Measurements from ENCODE around the gene ERICH6.
A peak's percentile ranks its signal among the peaks of the same experiment; 100 is the strongest.
"Not testable (repeated sequence)": the region's sequence is repeated elsewhere in the genome, so short reads cannot be mapped to it uniquely, and the experiment has no call there.

Gene ERICH6

DNA sequence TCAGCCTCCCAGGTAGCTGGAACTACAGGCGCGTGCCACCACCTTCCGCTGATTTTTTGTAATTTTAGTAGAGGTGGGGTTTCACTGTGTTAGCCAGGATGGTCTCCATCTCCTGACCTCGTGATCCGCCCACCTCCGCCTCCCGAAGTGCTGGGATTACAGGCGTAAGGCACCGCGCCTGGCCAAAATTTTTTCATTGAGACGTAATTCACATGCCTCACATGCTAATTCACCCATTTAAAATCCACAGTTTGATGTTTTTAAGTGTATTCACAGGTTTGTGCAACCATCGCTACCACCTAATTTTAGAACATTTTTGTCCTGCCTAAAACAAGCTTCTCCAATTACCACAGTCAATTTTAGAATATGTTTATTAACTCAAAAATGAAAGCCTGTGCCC is 63.5 kb downstream of the ERICH6 start:
- Histone ChIP-seq H3K27ac (ENCODE audit: low read depth in 2 of 2, low read length in 2 of 2) (no peak overlapping the region), H3K4me1 (ENCODE audit: control insufficient read depth in 2 of 2, insufficient read depth in 2 of 2, low read length in 2 of 2) (no peaks in the 10 kb centered on the region), H3K27me3 (ENCODE audit: control insufficient read depth in 2 of 2, insufficient read depth in 2 of 2, low read length in 2 of 2) (no peaks in the 10 kb centered on the region), H3K9me3 (ENCODE audit: control insufficient read depth in 2 of 2, low read length in 2 of 2) (no peaks in the 10 kb centered on the region), H3K9ac (ENCODE audit: low read depth in 1 of 2, low read length in 2 of 2) (no peak overlapping the region), H3K36me3 (ENCODE audit: control insufficient read depth in 2 of 2, insufficient read depth in 2 of 2, low read length in 2 of 2) (no peaks in the 10 kb centered on the region), H3K4me3 (ENCODE audit: low read length in 2 of 2) (no peak overlapping the region)

- no peaks in the 10 kb centered on the region for H3K27me3 ChIP-seq (ENCODE audit: control insufficient read depth in 2 of 2, insufficient read depth in 2 of 2, low read length in 2 of 2)
- no peaks in the 10 kb centered on the region for H3K4me1 ChIP-seq (ENCODE audit: control insufficient read depth in 2 of 2, insufficient read depth in 2 of 2, low read length in 2 of 2)
- no peak overlapping the region for H3K4me3 ChIP-seq (ENCODE audit: low read length in 2 of 2)
- no peaks in the 10 kb centered on the region for H3K36me3 ChIP-seq (ENCODE audit: control insufficient read depth in 2 of 2, insufficient read depth in 2 of 2, low read length in 2 of 2)
- no peak overlapping the region for H3K9ac ChIP-seq (ENCODE audit: low read depth in 1 of 2, low read length in 2 of 2)
- H3K27ac ChIP-seq (ENCODE audit: low read depth in 2 of 2, low read length in 2 of 2), result no peak overlapping the region
- H3K9me3 ChIP-seq (ENCODE audit: control insufficient read depth in 2 of 2, low read length in 2 of 2), result no peaks in the 10 kb centered on the region
Measured at GRCh38 chr3:150639262-150639661, 64.5 kb downstream of the ERICH6 start.

DNA sequence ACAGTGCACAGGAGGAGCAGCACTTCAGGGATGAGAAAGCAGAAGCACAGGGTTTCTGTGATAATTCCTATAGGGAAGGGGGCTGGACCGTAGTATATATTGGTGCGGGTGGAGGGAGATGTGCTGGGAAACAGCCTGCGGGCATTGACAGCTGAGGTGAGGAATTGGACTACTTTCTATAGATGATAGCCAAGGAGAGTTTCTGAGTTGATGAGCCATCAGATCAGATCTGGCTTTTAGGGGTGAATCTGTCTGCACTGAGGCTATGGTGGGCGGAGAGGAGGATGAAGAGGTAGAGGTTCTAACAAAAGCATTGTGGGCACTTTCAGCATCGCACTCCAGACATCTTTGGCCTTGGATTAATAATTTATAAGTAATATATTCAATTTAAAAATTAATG is 67.5 kb downstream of the ERICH6 start:
- Histone ChIP-seq H3K27me3 (ENCODE audit: control insufficient read depth in 2 of 2, insufficient read depth in 2 of 2, low read length in 2 of 2) (no peaks in the 10 kb centered on the region), H3K9me3 (ENCODE audit: control insufficient read depth in 2 of 2, low read length in 2 of 2) (no peaks in the 10 kb centered on the region), H3K36me3 (ENCODE audit: control insufficient read depth in 2 of 2, insufficient read depth in 2 of 2, low read length in 2 of 2) (peaks cover under 1 to 5% of the 10 kb centered on the region in 2 donors), H3K9ac (ENCODE audit: low read depth in 1 of 2, low read length in 2 of 2) (no peak overlapping the region), H3K27ac (ENCODE audit: low read depth in 2 of 2, low read length in 2 of 2) (no peak overlapping the region), H3K4me3 (ENCODE audit: low read length in 2 of 2) (no peak overlapping the region), H3K4me1 (ENCODE audit: control insufficient read depth in 2 of 2, insufficient read depth in 2 of 2, low read length in 2 of 2) (no peaks in the 10 kb centered on the region)

GRCh38 chr3:150635526-150635925 is 68.2 kb downstream of the ERICH6 start:
- Histone ChIP-seq H3K9ac (ENCODE audit: low read depth in 1 of 2, low read length in 2 of 2) (no peak overlapping the region), H3K4me1 (ENCODE audit: control insufficient read depth in 2 of 2, insufficient read depth in 2 of 2, low read length in 2 of 2) (no peaks in the 10 kb centered on the region), H3K4me3 (ENCODE audit: low read length in 2 of 2) (no peak overlapping the region), H3K36me3 (ENCODE audit: control insufficient read depth in 2 of 2, insufficient read depth in 2 of 2, low read length in 2 of 2) (peaks cover 5 to 7% of the 10 kb centered on the region in 2 donors), H3K27me3 (ENCODE audit: control insufficient read depth in 2 of 2, insufficient read depth in 2 of 2, low read length in 2 of 2) (no peaks in the 10 kb centered on the region), H3K27ac (ENCODE audit: low read depth in 2 of 2, low read length in 2 of 2) (peak overlapping the region in 1 of 2 donors; percentile 35), H3K9me3 (ENCODE audit: control insufficient read depth in 2 of 2, low read length in 2 of 2) (no peaks in the 10 kb centered on the region)

- Histone ChIP-seq H3K27ac (ENCODE audit: low read depth in 2 of 2, low read length in 2 of 2) (no peak overlapping the region), H3K9ac (ENCODE audit: low read depth in 1 of 2, low read length in 2 of 2) (no peak overlapping the region), H3K4me1 (ENCODE audit: control insufficient read depth in 2 of 2, insufficient read depth in 2 of 2, low read length in 2 of 2) (no peaks in the 10 kb centered on the region), H3K9me3 (ENCODE audit: control insufficient read depth in 2 of 2, low read length in 2 of 2) (no peaks in the 10 kb centered on the region), H3K4me3 (ENCODE audit: low read length in 2 of 2) (no peak overlapping the region), H3K27me3 (ENCODE audit: control insufficient read depth in 2 of 2, insufficient read depth in 2 of 2, low read length in 2 of 2) (no peaks in the 10 kb centered on the region), H3K36me3 (ENCODE audit: control insufficient read depth in 2 of 2, insufficient read depth in 2 of 2, low read length in 2 of 2) (peaks cover 7 to 8% of the 10 kb centered on the region in 2 donors)
Measured at GRCh38 chr3:150635076-150635475, 68.6 kb downstream of the ERICH6 start.

DNA sequence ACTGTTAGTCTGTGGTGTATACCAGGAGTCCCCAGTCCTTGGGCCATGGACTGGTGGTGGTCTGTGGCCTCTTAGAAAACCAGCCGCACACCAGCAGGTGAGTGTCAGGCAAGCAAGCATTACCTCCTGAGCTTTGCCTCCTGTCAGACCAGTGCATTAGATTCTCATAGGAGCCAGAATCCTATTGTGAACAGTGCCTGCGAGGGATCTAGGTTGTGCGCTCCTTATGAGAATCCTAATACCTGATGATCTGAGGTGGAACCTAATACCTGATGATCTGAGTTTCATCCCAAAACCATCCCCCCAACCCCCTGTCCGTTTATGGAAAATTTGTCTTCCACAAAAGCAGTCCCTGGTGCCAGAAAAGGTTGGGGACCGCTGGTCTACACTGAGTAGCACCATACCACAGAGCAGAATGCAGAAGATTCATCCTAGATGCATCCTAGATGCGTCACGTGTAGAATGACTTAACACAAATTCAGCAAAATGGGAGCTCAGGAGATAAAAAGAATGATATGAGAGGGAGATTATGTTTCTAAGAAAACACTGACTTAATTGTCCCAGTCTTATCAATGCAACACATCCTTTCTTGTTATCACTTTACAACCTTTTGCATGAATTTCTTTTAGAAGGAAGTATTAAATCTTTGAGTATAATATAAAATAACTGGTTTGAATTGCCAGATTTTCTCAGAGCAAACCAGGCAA is 72.1 kb downstream of the ERICH6 start:
- Histone ChIP-seq H3K27ac (ENCODE audit: low read depth in 2 of 2, low read length in 2 of 2) (no peak overlapping the region), H3K9me3 (ENCODE audit: control insufficient read depth in 2 of 2, low read length in 2 of 2) (no peaks in the 10 kb centered on the region), H3K27me3 (ENCODE audit: control insufficient read depth in 2 of 2, insufficient read depth in 2 of 2, low read length in 2 of 2) (no peaks in the 10 kb centered on the region), H3K4me1 (ENCODE audit: control insufficient read depth in 2 of 2, insufficient read depth in 2 of 2, low read length in 2 of 2) (no peaks in the 10 kb centered on the region), H3K36me3 (ENCODE audit: control insufficient read depth in 2 of 2, insufficient read depth in 2 of 2, low read length in 2 of 2) (peaks cover 18 to 19% of the 10 kb centered on the region in 2 donors), H3K4me3 (ENCODE audit: low read length in 2 of 2) (no peak overlapping the region), H3K9ac (ENCODE audit: low read depth in 1 of 2, low read length in 2 of 2) (no peak overlapping the region)

- no peak overlapping the region for H3K9ac ChIP-seq (ENCODE audit: low read depth in 1 of 2, low read length in 2 of 2)
- H3K36me3 ChIP-seq (ENCODE audit: control insufficient read depth in 2 of 2, insufficient read depth in 2 of 2, low read length in 2 of 2), result peaks cover 30 to 31% of the 10 kb centered on the region in 2 donors
- H3K9me3 ChIP-seq (ENCODE audit: control insufficient read depth in 2 of 2, low read length in 2 of 2), result no peaks in the 10 kb centered on the region
- H3K27me3 ChIP-seq (ENCODE audit: control insufficient read depth in 2 of 2, insufficient read depth in 2 of 2, low read length in 2 of 2), result no peaks in the 10 kb centered on the region
- H3K4me1 ChIP-seq (ENCODE audit: control insufficient read depth in 2 of 2, insufficient read depth in 2 of 2, low read length in 2 of 2), result no peaks in the 10 kb centered on the region
- H3K27ac ChIP-seq (ENCODE audit: low read depth in 2 of 2, low read length in 2 of 2), result no peak overlapping the region
- no peak overlapping the region for H3K4me3 ChIP-seq (ENCODE audit: low read length in 2 of 2)
Measured at GRCh38 chr3:150627557-150627956, 76.2 kb downstream of the ERICH6 start.

DNA sequence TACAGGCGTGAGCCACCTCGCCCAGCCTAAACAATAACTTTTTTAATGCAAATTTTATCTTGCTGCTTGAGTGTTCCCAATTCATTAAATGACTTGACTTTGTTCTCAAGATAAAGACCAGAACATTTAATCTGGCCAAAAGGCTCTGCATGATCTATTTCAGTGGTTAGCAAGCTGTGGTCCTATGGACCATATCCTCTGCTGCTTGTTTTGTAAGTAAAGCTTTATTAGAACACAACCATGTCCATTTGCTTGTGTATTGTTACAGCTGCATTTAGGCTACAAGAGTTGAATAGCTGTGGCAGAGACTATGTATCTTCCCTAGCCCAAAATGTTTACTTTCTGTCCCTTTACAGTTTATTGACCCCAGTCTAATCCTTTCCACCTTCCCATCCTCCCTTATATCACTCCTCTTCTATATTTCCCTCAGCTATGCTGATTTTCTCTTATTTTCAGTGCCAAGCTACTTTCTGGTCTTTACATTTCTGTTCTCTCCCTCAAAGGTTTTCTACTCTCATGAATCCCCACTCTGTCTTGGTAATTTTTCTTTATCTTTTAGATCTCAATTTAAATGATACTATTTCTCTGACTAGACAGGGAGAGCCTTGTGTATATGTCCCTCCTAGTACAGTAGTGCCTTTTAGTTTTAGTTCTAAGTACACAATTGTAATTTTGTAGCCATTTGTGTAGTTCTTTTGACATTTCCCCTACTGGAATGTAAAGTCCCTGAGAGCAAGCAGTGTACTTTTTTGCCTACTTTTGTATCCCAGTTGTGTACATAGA is 77.4 kb downstream of the ERICH6 start:
- Histone ChIP-seq H3K27ac (ENCODE audit: low read depth in 2 of 2, low read length in 2 of 2) (no peak overlapping the region), H3K9ac (ENCODE audit: low read depth in 1 of 2, low read length in 2 of 2) (no peak overlapping the region), H3K9me3 (ENCODE audit: control insufficient read depth in 2 of 2, low read length in 2 of 2) (no peaks in the 10 kb centered on the region), H3K4me3 (ENCODE audit: low read length in 2 of 2) (no peak overlapping the region), H3K4me1 (ENCODE audit: control insufficient read depth in 2 of 2, insufficient read depth in 2 of 2, low read length in 2 of 2) (no peaks in the 10 kb centered on the region), H3K36me3 (ENCODE audit: control insufficient read depth in 2 of 2, insufficient read depth in 2 of 2, low read length in 2 of 2) (peaks cover 25 to 31% of the 10 kb centered on the region in 2 donors), H3K27me3 (ENCODE audit: control insufficient read depth in 2 of 2, insufficient read depth in 2 of 2, low read length in 2 of 2) (no peaks in the 10 kb centered on the region)

DNA sequence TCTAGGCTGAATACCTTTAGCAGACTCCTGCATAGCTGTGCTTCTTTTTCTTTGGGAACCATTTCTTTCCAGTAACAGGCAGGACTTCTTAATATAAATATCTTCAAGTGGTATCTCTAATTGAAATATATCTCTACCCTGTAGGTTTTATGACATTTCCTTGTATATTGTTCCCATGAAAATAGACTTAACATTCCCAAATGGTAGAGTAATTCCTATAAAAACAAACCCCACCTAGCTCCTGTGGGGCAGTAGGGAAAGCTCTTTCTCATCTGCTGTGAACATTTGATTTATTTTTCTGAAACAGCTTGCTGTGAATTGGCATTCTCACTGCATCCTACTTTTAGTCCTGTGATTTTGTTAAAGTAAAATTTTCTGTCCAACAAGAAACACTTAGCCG is 79.8 kb downstream of the ERICH6 start:
- H3K27me3 ChIP-seq (ENCODE audit: control insufficient read depth in 2 of 2, insufficient read depth in 2 of 2, low read length in 2 of 2), result no peaks in the 10 kb centered on the region
- no peaks in the 10 kb centered on the region for H3K9me3 ChIP-seq (ENCODE audit: control insufficient read depth in 2 of 2, low read length in 2 of 2)
- H3K36me3 ChIP-seq (ENCODE audit: control insufficient read depth in 2 of 2, insufficient read depth in 2 of 2, low read length in 2 of 2), result peaks cover 22 to 24% of the 10 kb centered on the region in 2 donors
- H3K27ac ChIP-seq (ENCODE audit: low read depth in 2 of 2, low read length in 2 of 2), result no peak overlapping the region
- H3K4me1 ChIP-seq (ENCODE audit: control insufficient read depth in 2 of 2, insufficient read depth in 2 of 2, low read length in 2 of 2), result no peaks in the 10 kb centered on the region
- no peak overlapping the region for H3K4me3 ChIP-seq (ENCODE audit: low read length in 2 of 2)
- no peak overlapping the region for H3K9ac ChIP-seq (ENCODE audit: low read depth in 1 of 2, low read length in 2 of 2)

- not testable (repeated sequence) for H3K4me1 ChIP-seq (ENCODE audit: control insufficient read depth in 2 of 2, insufficient read depth in 2 of 2, low read length in 2 of 2); H3K4me3 ChIP-seq (ENCODE audit: low read length in 2 of 2)
- peaks cover 22 to 24% of the 10 kb centered on the region in 2 donors for H3K36me3 ChIP-seq (ENCODE audit: control insufficient read depth in 2 of 2, insufficient read depth in 2 of 2, low read length in 2 of 2)
Measured at GRCh38 chr3:150622955-150623354, 80.8 kb downstream of the ERICH6 start.

More at GRCh38 chr3:150622955-150623354, 80.8 kb downstream of the ERICH6 start:
- H3K9ac ChIP-seq (ENCODE audit: low read depth in 1 of 2, low read length in 2 of 2); H3K27me3 ChIP-seq (ENCODE audit: control insufficient read depth in 2 of 2, insufficient read depth in 2 of 2, low read length in 2 of 2); H3K9me3 ChIP-seq (ENCODE audit: control insufficient read depth in 2 of 2, low read length in 2 of 2); H3K27ac ChIP-seq (ENCODE audit: low read depth in 2 of 2, low read length in 2 of 2): not testable (repeated sequence)
